Sigmoid colon (tissue), 7 donors: ENCODE measurements around the gene UBQLN4. TPM values are rescaled to one million over a fixed set of nuclear protein-coding genes. Genes with fewer than 3 reads are reported as not detected.

Experiments used
- DNase-seq: peaks from one replicate; pipeline ENCODE4 v3.0.0-alpha.2; 2019
- H3K27ac ChIP-seq, 4 donors: fragments of 200-600 bp; sonication (generic); one replicate each; pipeline ENCODE4 v1.5.1; 2016 to 2019; ENCODE audit warnings: mild to moderate bottlenecking in 1 of 4
- H3K27me3 ChIP-seq, 3 donors: fragments of 200-600 bp; sonication (generic); one replicate each; pipeline ENCODE4 v1.5.1; 2019; ENCODE audit warnings: mild to moderate bottlenecking in 1 of 3
- H3K36me3 ChIP-seq, 4 donors: fragments of 200-600 bp; sonication (generic); one replicate each; pipeline ENCODE4 v1.5.1; 2016 to 2019
- H3K4me1 ChIP-seq, 4 donors: fragments of 200-600 bp; sonication (generic); one replicate each; pipeline ENCODE4 v1.5.1; 2017 to 2019
- H3K4me3 ChIP-seq, 4 donors: fragments of 200-600 bp; sonication (generic); one replicate each; pipeline ENCODE4 v1.5.1; 2017 to 2019; ENCODE audit warnings: mild to moderate bottlenecking in 2 of 4, moderate library complexity in 1 of 4
- H3K9me3 ChIP-seq, 4 donors: fragments of 200-600 bp in 3 of 4; sonication (generic) in 3 of 4; one replicate each; pipeline versions ENCODE4 v1.5.1 to v1.6.1; 2013 to 2019
- EP300 ChIP-seq, 4 donors: sonication (generic); formaldehyde crosslinking; IDR thresholded peaks; one replicate each; pipeline ENCODE4 v1.6.1; 2017; ENCODE audit warnings: antibody characterized with exemption in 4 of 4
- POLR2A ChIP-seq, 2 donors: fragments of 450-650 bp; IDR thresholded peaks; one replicate each; pipeline ENCODE4 v1.6.1; 2016; ENCODE audit warnings: antibody characterized with exemption in 2 of 2, mild to moderate bottlenecking in 2 of 2, moderate library complexity in 2 of 2
- POLR2AphosphoS5 ChIP-seq, 4 donors: sonication (generic); formaldehyde crosslinking; IDR thresholded peaks; one replicate each; pipeline ENCODE4 v1.6.1; 2017; ENCODE audit warnings: antibody characterized with exemption in 4 of 4
- WGBS, 2 donors: extraction: QIAGEN DNeasy Blood & Tissue Kit; methylation state at CpG; one replicate each; pipeline ENCODE4 v1.1.7; 2013; 5-methylcytosine and 5-hydroxymethylcytosine counted together
- intact Hi-C: fragments of 100-400 bp; cut with DNase I; formaldehyde crosslinking; loops from one replicate; pipeline ENCODE4 v1.15.1; 2023
- polyA plus RNA-seq, 3 donors: library from polyadenylated mRNA; stranded (reverse); fragments of 200-250 nt; gene quantifications; one replicate each; pipeline ENCODE4 v1.2.3, GENCODE V29; 2013
- total RNA-seq, 4 donors: library from RNA; depleted of rRNA; stranded (reverse); fragments of >200 nt; gene quantifications; one replicate each; pipeline ENCODE4 v1.1.0, GENCODE V29; 2016
- TF ChIP-seq, protein P1 (sequence below), 4 experiments: fragments of 450-650 bp in 3 of 4; fragments of 200-600 bp in 1 of 4; IDR thresholded peaks; one replicate each; pipeline ENCODE4 v1.5.1; 2016 to 2019; ENCODE audit warnings: antibody characterized with exemption in 4 of 4, mild to moderate bottlenecking in 3 of 4, moderate library complexity in 2 of 4
- donor health status: healthy with polysubstance abuse.
- donor health status: Bipolar disorder and iron deficiency.
- donor health status: healthy.

The UBQLN4 gene
- total and polyA plus RNA-seq, 7 donors = 11.4 to 23.6 (median 19.1) TPM

DNA sequence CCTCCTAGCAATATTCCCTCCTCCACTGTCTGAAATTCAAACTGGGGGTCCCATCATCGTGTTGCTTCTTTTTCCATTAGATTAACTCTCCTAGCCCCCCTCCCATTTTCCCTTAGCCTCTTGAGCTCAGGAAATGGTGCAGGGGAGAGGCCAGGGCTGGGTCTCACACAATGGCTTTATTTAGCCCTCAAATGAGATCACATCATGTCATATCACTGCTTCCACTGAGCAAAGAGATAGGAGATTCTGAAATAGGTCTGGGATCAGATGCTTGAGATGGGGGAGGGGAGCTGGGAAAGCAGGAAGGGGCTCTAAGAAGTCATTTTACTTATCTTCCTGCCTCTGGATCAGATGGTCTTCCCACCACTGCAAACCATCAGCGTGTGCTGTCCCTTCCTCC, 57.4 kb downstream of the UBQLN4 start:
- DNase-seq = no peak
- no peaks in the 10 kb centered on the region for H3K4me1 ChIP-seq
- no peaks in the 10 kb centered on the region for H3K36me3 ChIP-seq
- H3K4me3 ChIP-seq = no peak overlapping the region
- no peak overlapping the region for H3K27ac ChIP-seq
- 65 to 84% methylated on average over 2 of the region's 2 CpGs for WGBS, 2 donors
- intact Hi-C loops = no loop called here
- H3K27me3 ChIP-seq = no peaks in the 10 kb centered on the region
- H3K9me3 ChIP-seq = no peaks in the 10 kb centered on the region
- TF ChIP-seq POLR2AphosphoS5 (IDR thresholded peaks at IDR 0.05) (no peak), POLR2A (IDR thresholded peaks at IDR 0.05) (no peak), EP300 (IDR thresholded peaks at IDR 0.05) (no peak)
- TF ChIP-seq, protein P1, sequence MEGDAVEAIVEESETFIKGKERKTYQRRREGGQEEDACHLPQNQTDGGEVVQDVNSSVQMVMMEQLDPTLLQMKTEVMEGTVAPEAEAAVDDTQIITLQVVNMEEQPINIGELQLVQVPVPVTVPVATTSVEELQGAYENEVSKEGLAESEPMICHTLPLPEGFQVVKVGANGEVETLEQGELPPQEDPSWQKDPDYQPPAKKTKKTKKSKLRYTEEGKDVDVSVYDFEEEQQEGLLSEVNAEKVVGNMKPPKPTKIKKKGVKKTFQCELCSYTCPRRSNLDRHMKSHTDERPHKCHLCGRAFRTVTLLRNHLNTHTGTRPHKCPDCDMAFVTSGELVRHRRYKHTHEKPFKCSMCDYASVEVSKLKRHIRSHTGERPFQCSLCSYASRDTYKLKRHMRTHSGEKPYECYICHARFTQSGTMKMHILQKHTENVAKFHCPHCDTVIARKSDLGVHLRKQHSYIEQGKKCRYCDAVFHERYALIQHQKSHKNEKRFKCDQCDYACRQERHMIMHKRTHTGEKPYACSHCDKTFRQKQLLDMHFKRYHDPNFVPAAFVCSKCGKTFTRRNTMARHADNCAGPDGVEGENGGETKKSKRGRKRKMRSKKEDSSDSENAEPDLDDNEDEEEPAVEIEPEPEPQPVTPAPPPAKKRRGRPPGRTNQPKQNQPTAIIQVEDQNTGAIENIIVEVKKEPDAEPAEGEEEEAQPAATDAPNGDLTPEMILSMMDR (IDR thresholded peaks at IDR 0.05) = no peak

GRCh38 chr1:155993595-155993994, 60.0 kb downstream of the UBQLN4 start:
- intact Hi-C loops = no loop called here

GRCh38 chr1:155990005-155990739, 63.4 kb downstream of the UBQLN4 start:
- Histone ChIP-seq H3K9me3 (no peaks in the 10 kb centered on the region), H3K4me1 (peaks cover 0 to 12% (median 7%) of the 10 kb centered on the region in 4 donors), H3K27me3 (no peaks in the 10 kb centered on the region), H3K36me3 (no peaks in the 10 kb centered on the region), H3K4me3 (no peak overlapping the region), H3K27ac (peak overlapping the region in 2 of 4 donors; percentile 61 to 68)
- no peak for DNase-seq
- TF ChIP-seq, protein P1 (IDR thresholded peaks at IDR 0.05) = no peak
- TF ChIP-seq POLR2A (IDR thresholded peaks at IDR 0.05) (no peak), POLR2AphosphoS5 (IDR thresholded peaks at IDR 0.05) (no peak), EP300 (IDR thresholded peaks at IDR 0.05) (no peak)
- intact Hi-C loops = no loop called here
- WGBS, 2 donors = 78 to 89% methylated on average over 6 of the region's 6 CpGs

More at GRCh38 chr1:155993595-155993994, 60.0 kb downstream of the UBQLN4 start:
- H3K27ac ChIP-seq = no peak overlapping the region
- H3K36me3 ChIP-seq = no peaks in the 10 kb centered on the region
- no peaks in the 10 kb centered on the region for H3K9me3 ChIP-seq
- peaks cover 0 to 11% (median 6%) of the 10 kb centered on the region in 4 donors for H3K4me1 ChIP-seq
- DNase-seq = no peak
- WGBS, 2 donors = 86% methylated on average over 3 of the region's 3 CpGs
- TF ChIP-seq, protein P1 (IDR thresholded peaks at IDR 0.05) = no peak
- H3K4me3 ChIP-seq = no peak overlapping the region
- no peaks in the 10 kb centered on the region for H3K27me3 ChIP-seq

GRCh38 chr1:155989242-155990004, 64.2 kb downstream of the UBQLN4 start:
- no peaks in the 10 kb centered on the region for H3K27me3 ChIP-seq
- no peaks in the 10 kb centered on the region for H3K9me3 ChIP-seq
- H3K36me3 ChIP-seq = no peaks in the 10 kb centered on the region
- TF ChIP-seq POLR2A (IDR thresholded peaks at IDR 0.05) = no peak
- TF ChIP-seq, protein P1 (IDR thresholded peaks at IDR 0.05) = peak; percentile 97 to 100 (median 98)
- peak in 1 of 4 donors; percentile 51 for TF ChIP-seq POLR2AphosphoS5 (IDR thresholded peaks at IDR 0.05)
- no peak for TF ChIP-seq EP300 (IDR thresholded peaks at IDR 0.05)
- intact Hi-C loops = loop anchor here (1.0 kb wide), 1 partner anchor 51 kb away; no protein-coding TSS in a partner anchor
- H3K4me1 ChIP-seq = peaks cover 0 to 12% (median 7%) of the 10 kb centered on the region in 4 donors
- H3K4me3 ChIP-seq = peak overlapping the region; percentile 13 to 48 (median 38)
- peak; percentile 90 for DNase-seq
- peak overlapping the region; percentile 37 to 68 (median 51) for H3K27ac ChIP-seq
- WGBS, 2 donors = 35 to 37% methylated on average over 9 of the region's 9 CpGs

Other genes with a start within 250 kb of the UBQLN4 start
- gene GON4L, start 196.6 kb downstream of the UBQLN4 start, total RNA-seq = 10 to 100 TPM; 25.7 to 45.7 (median 36.4) TPM
- gene GON4L, start 196.6 kb downstream of the UBQLN4 start, polyA plus RNA-seq = 10 to 100 TPM in 1 of 3 donors, 1 to 10 TPM in 2; 3.5 to 24.7 (median 7.2) TPM
- 10 to 100 TPM; 14.0 to 29.1 (median 21.3) TPM for gene SYT11, start 194.2 kb downstream of the UBQLN4 start, total RNA-seq
- 1 to 10 TPM in 2 of 3 donors, under 1 TPM in 1; under 0.01 to 8.4 (median 1.2) TPM for gene SYT11, start 194.2 kb downstream of the UBQLN4 start, polyA plus RNA-seq
- 10 to 100 TPM; 16.6 to 23.2 (median 20.7) TPM for gene RIT1, start 142.4 kb downstream of the UBQLN4 start, total RNA-seq
- gene RIT1, start 142.4 kb downstream of the UBQLN4 start, polyA plus RNA-seq = 10 to 100 TPM; 13.1 to 15.0 (median 13.8) TPM
- gene KHDC4, start 119.4 kb downstream of the UBQLN4 start, total RNA-seq = 10 to 100 TPM; 33.5 to 67.6 (median 38.9) TPM
- 10 to 100 TPM in 2 of 3 donors, 1 to 10 TPM in 1; 6.6 to 25.2 (median 10.2) TPM for gene KHDC4, start 119.4 kb downstream of the UBQLN4 start, polyA plus RNA-seq
- not detected for gene RXFP4, start 112.2 kb downstream of the UBQLN4 start, total RNA-seq
- gene RXFP4, start 112.2 kb downstream of the UBQLN4 start, polyA plus RNA-seq = 1 to 10 TPM in 2 of 3 donors, not detected in 1; 1.8 to 2.7 TPM
- gene ARHGEF2, start 75.3 kb downstream of the UBQLN4 start, total RNA-seq = 10 to 100 TPM; 31.6 to 83.9 (median 48.1) TPM
- gene ARHGEF2, start 75.3 kb downstream of the UBQLN4 start, polyA plus RNA-seq = 10 to 100 TPM; 25.8 to 76.7 (median 26.8) TPM
- 100 to 1,000 TPM; 115 to 338 (median 233) TPM for gene SSR2, start 32.8 kb downstream of the UBQLN4 start, total RNA-seq
- gene SSR2, start 32.8 kb downstream of the UBQLN4 start, polyA plus RNA-seq = 100 to 1,000 TPM; 157 to 274 (median 231) TPM
- 10 to 100 TPM; 55.4 to 86.4 (median 71.3) TPM for gene LAMTOR2, start 984 bp upstream of the UBQLN4 start, total RNA-seq
- gene LAMTOR2, start 984 bp upstream of the UBQLN4 start, polyA plus RNA-seq = 100 to 1,000 TPM; 142 to 245 (median 199) TPM
- gene RAB25, start 7.4 kb upstream of the UBQLN4 start, total RNA-seq = not detected
- 100 to 1,000 TPM; 187 to 237 (median 201) TPM for gene RAB25, start 7.4 kb upstream of the UBQLN4 start, polyA plus RNA-seq
- under 1 TPM; 0.27 to 0.36 (median 0.30) TPM for gene MEX3A, start 28.7 kb upstream of the UBQLN4 start, total RNA-seq
- 1 to 10 TPM in 1 of 3 donors, under 1 TPM in 2; 0.23 to 1.5 (median 0.60) TPM for gene MEX3A, start 28.7 kb upstream of the UBQLN4 start, polyA plus RNA-seq
- 100 to 1,000 TPM; 129 to 241 (median 196) TPM for gene LMNA, start 60.9 kb upstream of the UBQLN4 start, total RNA-seq
- gene LMNA, start 60.9 kb upstream of the UBQLN4 start, polyA plus RNA-seq = 100 to 1,000 TPM; 108 to 229 (median 142) TPM
- gene SEMA4A, start 99.8 kb upstream of the UBQLN4 start, total RNA-seq = 1 to 10 TPM; 1.6 to 2.9 (median 1.8) TPM
- 1 to 10 TPM; 1.4 to 6.3 (median 1.8) TPM for gene SEMA4A, start 99.8 kb upstream of the UBQLN4 start, polyA plus RNA-seq
- gene SLC25A44, start 140.3 kb upstream of the UBQLN4 start, total RNA-seq = 10 to 100 TPM in 1 of 4 donors, 1 to 10 TPM in 3; 8.6 to 13.3 (median 9.4) TPM
- 10 to 100 TPM in 2 of 3 donors, 1 to 10 TPM in 1; 7.8 to 15.3 (median 11.8) TPM for gene SLC25A44, start 140.3 kb upstream of the UBQLN4 start, polyA plus RNA-seq
- 10 to 100 TPM; 41.1 to 61.2 (median 50.8) TPM for gene PMF1, start 159.2 kb upstream of the UBQLN4 start, total RNA-seq
- gene PMF1, start 159.2 kb upstream of the UBQLN4 start, polyA plus RNA-seq = 10 to 100 TPM; 46.2 to 75.1 (median 60.7) TPM
- 10 to 100 TPM in 1 of 4 donors, 1 to 10 TPM in 3; 3.9 to 15.9 (median 6.5) TPM for gene BGLAP, start 188.4 kb upstream of the UBQLN4 start, total RNA-seq
- gene BGLAP, start 188.4 kb upstream of the UBQLN4 start, polyA plus RNA-seq = 1 to 10 TPM in 1 of 3 donors, not detected in 2; 1.0 TPM
- gene PAQR6, start 194.3 kb upstream of the UBQLN4 start, total RNA-seq = 1 to 10 TPM in 3 of 4 donors, under 1 TPM in 1; 0.99 to 7.7 (median 7.2) TPM
- 1 to 10 TPM in 2 of 3 donors, under 1 TPM in 1; 0.69 to 3.4 (median 3.0) TPM for gene PAQR6, start 194.3 kb upstream of the UBQLN4 start, polyA plus RNA-seq
- 10 to 100 TPM; 36.7 to 59.0 (median 46.5) TPM for gene SMG5, start 229.0 kb upstream of the UBQLN4 start, total RNA-seq
- 10 to 100 TPM; 25.2 to 78.2 (median 30.3) TPM for gene SMG5, start 229.0 kb upstream of the UBQLN4 start, polyA plus RNA-seq
- 1 to 10 TPM in 2 of 4 donors, under 1 TPM in 2; 0.41 to 1.5 (median 0.91) TPM for gene TMEM79, start 230.5 kb upstream of the UBQLN4 start, total RNA-seq
- gene TMEM79, start 230.5 kb upstream of the UBQLN4 start, polyA plus RNA-seq = 1 to 10 TPM; 1.8 to 5.6 (median 2.3) TPM
- gene GLMP, start 241.9 kb upstream of the UBQLN4 start, total RNA-seq = 10 to 100 TPM; 33.3 to 49.2 (median 41.1) TPM
- gene GLMP, start 241.9 kb upstream of the UBQLN4 start, polyA plus RNA-seq = 10 to 100 TPM; 34.8 to 53.2 (median 36.0) TPM
- not detected for gene VHLL, start 245.5 kb upstream of the UBQLN4 start, total RNA-seq
- gene VHLL, start 245.5 kb upstream of the UBQLN4 start, polyA plus RNA-seq = not detected